Tibial artery (tissue), 4 donors: ENCODE measurements around the gene ARHGEF17.
A peak's percentile ranks its signal among the peaks of the same experiment; 100 is the strongest.

ENCODE experiments used
- DNase-seq, 2 donors: peaks; one replicate each; pipeline ENCODE4 v3.0.0-alpha.2; 2019
- H3K27ac ChIP-seq, 2 donors: fragments of 200-600 bp; sonication (generic) in 1 of 2; 1 replicate in 1 of 2; 2 replicates in 1 of 2; pipeline ENCODE4 v1.5.1; 2018 to 2019; ENCODE audit warnings: mild to moderate bottlenecking in 1 of 2
- H3K27me3 ChIP-seq, 2 donors: fragments of 200-600 bp; sonication (generic) in 1 of 2; one replicate each; pipeline versions ENCODE4 v1.5.1 to v1.6.0; 2016 to 2019
- H3K36me3 ChIP-seq, 3 donors: fragments of 200-600 bp; sonication (generic) in 2 of 3; one replicate each; pipeline ENCODE4 v1.5.1; 2016 to 2019; ENCODE audit warnings: mild to moderate bottlenecking in 2 of 3
- H3K4me1 ChIP-seq, 4 donors: fragments of 200-600 bp; sonication (generic) in 2 of 4; 1 replicate in 3 of 4; 2 replicates in 1 of 4; pipeline ENCODE4 v1.5.1; 2016 to 2019
- H3K4me3 ChIP-seq, 2 donors: fragments of 200-600 bp; sonication (generic) in 1 of 2; 1 replicate in 1 of 2; 2 replicates in 1 of 2; pipeline ENCODE4 v1.5.1; 2018 to 2019; ENCODE audit warnings: mild to moderate bottlenecking in 2 of 2
- H3K9me3 ChIP-seq, 3 donors: fragments of 200-600 bp; sonication (generic) in 1 of 3; one replicate each; pipeline ENCODE4 v1.5.1; 2016 to 2019
- intact Hi-C: fragments of 100-400 bp; cut with DNase I; formaldehyde crosslinking; loops from one replicate; pipeline ENCODE4 v1.15.0; 2023; ENCODE audit warnings: low total_unique reads
- TF ChIP-seq, protein P1 (sequence below), 2 experiments: fragments of 200-600 bp in 1 of 2; fragments of 450-650 bp in 1 of 2; IDR thresholded peaks; one replicate each; pipeline ENCODE4 v1.5.1; 2017 to 2019; ENCODE audit warnings: antibody characterized with exemption in 2 of 2, mild to moderate bottlenecking in 1 of 2, moderate library complexity in 1 of 2

Gene ARHGEF17

DNA sequence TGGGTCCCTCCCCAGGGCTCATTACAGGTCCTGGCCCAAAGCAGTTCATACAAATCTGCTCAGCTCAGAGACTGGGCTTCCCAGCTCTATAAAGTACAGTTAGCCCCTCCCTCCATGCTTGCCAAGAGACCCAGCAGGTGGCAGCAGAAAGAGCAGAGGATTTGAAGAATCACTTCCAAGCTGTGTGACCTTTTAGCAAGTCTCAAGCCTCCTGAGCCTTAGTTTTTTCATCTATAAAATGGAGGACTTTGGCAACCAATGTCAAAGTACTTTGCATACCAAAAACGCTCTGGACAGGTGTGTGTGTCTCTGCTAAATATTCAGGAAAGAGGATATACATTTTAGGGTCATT, 94.7 kb downstream of the ARHGEF17 start:
- H3K36me3 ChIP-seq: peaks cover 9 to 37% (median 19%) of the 10 kb centered on the region in 3 donors
- intact Hi-C loops: loop anchor here (2.0 kb wide), 1 partner anchor 260 kb away; no protein-coding TSS in a partner anchor
- no peak overlapping the region for H3K4me3 ChIP-seq
- H3K9me3 ChIP-seq: no peaks in the 10 kb centered on the region
- TF ChIP-seq, protein P1, sequence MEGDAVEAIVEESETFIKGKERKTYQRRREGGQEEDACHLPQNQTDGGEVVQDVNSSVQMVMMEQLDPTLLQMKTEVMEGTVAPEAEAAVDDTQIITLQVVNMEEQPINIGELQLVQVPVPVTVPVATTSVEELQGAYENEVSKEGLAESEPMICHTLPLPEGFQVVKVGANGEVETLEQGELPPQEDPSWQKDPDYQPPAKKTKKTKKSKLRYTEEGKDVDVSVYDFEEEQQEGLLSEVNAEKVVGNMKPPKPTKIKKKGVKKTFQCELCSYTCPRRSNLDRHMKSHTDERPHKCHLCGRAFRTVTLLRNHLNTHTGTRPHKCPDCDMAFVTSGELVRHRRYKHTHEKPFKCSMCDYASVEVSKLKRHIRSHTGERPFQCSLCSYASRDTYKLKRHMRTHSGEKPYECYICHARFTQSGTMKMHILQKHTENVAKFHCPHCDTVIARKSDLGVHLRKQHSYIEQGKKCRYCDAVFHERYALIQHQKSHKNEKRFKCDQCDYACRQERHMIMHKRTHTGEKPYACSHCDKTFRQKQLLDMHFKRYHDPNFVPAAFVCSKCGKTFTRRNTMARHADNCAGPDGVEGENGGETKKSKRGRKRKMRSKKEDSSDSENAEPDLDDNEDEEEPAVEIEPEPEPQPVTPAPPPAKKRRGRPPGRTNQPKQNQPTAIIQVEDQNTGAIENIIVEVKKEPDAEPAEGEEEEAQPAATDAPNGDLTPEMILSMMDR (IDR thresholded peaks at IDR 0.05): no peak
- peaks cover 0 to 5% (median 2%) of the 10 kb centered on the region in 4 donors for H3K4me1 ChIP-seq
- no peak overlapping the region for H3K27ac ChIP-seq
- DNase-seq: no peak
- no peaks in the 10 kb centered on the region for H3K27me3 ChIP-seq

DNA sequence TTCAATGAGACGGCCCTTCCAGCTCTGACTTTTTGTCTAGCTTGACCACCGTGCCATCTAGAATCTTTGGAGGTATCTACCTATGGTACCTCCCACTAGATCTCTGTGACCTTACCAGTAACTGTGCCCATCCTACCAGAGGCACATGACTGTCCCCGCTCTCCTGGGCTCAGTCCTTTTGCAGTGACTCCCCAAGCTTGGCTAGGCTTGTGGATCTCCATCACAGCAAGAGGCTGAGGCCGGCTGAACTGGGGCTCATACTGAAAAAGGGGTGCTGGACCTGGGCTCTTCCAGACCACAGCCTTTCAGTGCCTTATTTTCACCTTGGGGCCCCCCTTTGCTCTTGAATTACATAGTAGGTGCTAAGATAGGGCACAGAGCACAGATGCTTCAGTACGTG, 95.5 kb downstream of the ARHGEF17 start:
- intact Hi-C loops: loop anchor here (2.0 kb wide), 1 partner anchor 259 kb away; no protein-coding TSS in a partner anchor
- Histone ChIP-seq H3K9me3 (no peaks in the 10 kb centered on the region), H3K4me1 (peaks cover 0 to 5% (median 2%) of the 10 kb centered on the region in 4 donors), H3K27ac (no peak overlapping the region), H3K4me3 (no peak overlapping the region), H3K27me3 (no peaks in the 10 kb centered on the region), H3K36me3 (peaks cover 9 to 44% (median 25%) of the 10 kb centered on the region in 3 donors)
- no peak for DNase-seq
- TF ChIP-seq, protein P1 (IDR thresholded peaks at IDR 0.05): no peak

DNA sequence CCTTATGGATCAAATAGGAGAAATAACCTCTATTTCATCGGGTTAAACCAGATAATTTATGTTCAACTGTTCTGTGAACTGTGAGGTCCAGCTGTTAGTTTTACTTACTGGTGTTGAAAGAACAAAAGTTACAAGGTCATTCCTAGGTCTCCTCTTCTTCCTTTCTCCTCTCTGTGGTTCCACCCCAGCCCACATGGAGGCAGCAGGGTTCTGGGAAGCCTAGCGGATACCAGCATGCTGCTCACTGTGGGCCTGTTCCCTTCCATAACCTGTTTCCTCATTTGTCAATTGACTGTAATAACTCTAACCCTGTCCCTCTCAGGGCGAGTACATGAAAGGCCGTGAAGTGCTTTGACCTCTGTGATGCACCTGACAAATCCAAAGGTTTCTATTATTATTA, 96.0 kb downstream of the ARHGEF17 start:
- peak in 1 of 2 donors; percentile 75 for DNase-seq
- H3K4me1 ChIP-seq: peaks cover 0 to 4% (median 2%) of the 10 kb centered on the region in 4 donors
- intact Hi-C loops: no loop called here
- TF ChIP-seq, protein P1 (IDR thresholded peaks at IDR 0.05): peak; percentile 67 to 71
- peaks cover 9 to 46% (median 26%) of the 10 kb centered on the region in 3 donors for H3K36me3 ChIP-seq
- no peaks in the 10 kb centered on the region for H3K27me3 ChIP-seq
- H3K4me3 ChIP-seq: no peak overlapping the region
- H3K9me3 ChIP-seq: no peaks in the 10 kb centered on the region
- no peak overlapping the region for H3K27ac ChIP-seq

DNA sequence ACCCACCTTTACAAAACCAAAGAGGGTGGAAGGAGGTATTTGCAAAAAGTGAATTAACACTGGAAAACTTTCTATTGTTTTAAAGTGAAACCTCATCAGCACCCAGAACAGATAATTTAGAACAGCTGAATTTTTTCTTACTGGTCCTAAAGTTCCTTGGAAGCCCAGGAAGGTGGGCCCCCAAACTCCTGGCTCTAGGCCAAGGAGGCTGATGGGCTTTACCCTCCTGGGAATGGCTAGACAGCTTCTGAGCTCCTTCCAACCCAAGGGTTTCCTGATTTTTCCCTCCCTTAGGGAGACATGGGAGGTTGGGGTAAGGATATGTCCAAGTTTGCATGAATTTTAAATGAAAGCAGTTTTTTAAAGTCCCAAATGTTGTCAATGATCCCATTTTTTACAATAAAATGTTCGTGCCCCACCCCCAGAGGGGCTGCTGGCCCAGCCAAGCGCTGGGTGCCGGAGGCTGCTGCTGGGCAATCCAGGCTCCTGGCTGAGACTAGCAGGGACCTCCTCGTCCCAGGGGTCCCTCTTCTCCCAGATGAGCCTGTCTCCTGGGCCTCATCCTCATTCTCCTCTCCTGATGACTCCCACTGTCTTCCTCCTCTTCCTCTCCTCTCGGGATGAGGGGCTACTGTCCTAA, 96.5 kb downstream of the ARHGEF17 start:
- Histone ChIP-seq H3K9me3 (no peaks in the 10 kb centered on the region), H3K27ac (no peak overlapping the region), H3K36me3 (peaks cover 9 to 52% (median 32%) of the 10 kb centered on the region in 3 donors), H3K4me1 (no peaks in the 10 kb centered on the region), H3K4me3 (no peak overlapping the region), H3K27me3 (no peaks in the 10 kb centered on the region)
- TF ChIP-seq, protein P1 (IDR thresholded peaks at IDR 0.05): no peak
- no peak for DNase-seq
- intact Hi-C loops: no loop called here

DNA sequence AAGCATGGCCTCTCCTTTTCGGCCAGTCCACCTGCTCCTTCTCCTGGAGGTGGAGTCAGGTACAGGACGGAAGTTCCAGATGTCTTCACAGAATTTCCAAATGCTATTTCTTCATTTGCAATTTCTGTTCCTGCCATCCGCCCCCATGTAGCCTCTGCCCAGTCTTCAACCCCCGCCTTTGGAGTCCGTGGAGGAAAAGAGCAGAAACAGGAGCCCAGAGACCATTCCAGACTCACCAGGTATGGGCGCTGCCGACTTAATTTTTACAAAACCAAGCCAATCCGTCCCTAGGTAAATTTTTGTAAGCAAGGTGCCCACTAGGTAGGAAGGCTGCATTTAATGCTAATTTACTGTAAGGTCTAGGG, 97.1 kb downstream of the ARHGEF17 start:
- Histone ChIP-seq H3K4me3 (no peak overlapping the region), H3K27ac (no peak overlapping the region), H3K36me3 (peaks cover 9 to 52% (median 35%) of the 10 kb centered on the region in 3 donors), H3K4me1 (no peaks in the 10 kb centered on the region), H3K9me3 (no peaks in the 10 kb centered on the region), H3K27me3 (no peaks in the 10 kb centered on the region)
- TF ChIP-seq, protein P1 (IDR thresholded peaks at IDR 0.05): no peak
- intact Hi-C loops: no loop called here
- DNase-seq: no peak
